K562 (cell line): ENCODE results near the gene TOMM40L. TPM values are rescaled to one million over a fixed set of nuclear protein-coding genes. Genes with fewer than 3 reads are reported as not detected.
A peak's percentile ranks its signal among the peaks of the same experiment; 100 is the strongest.

Experiments used
- ARNT ChIP-seq, 2 experiments: fragments of 450-650 bp; IDR thresholded peaks; 2 replicates each; pipeline ENCODE4 v1.6.1; 2016; ENCODE audit warnings: mild to moderate bottlenecking in 1 of 2
- FOXA1 ChIP-seq: fragments of 450-650 bp; IDR thresholded peaks from 2 replicates; pipeline ENCODE4 v1.6.1; 2016; ENCODE audit warnings: mild to moderate bottlenecking, borderline replicate concordance
- FOXK1 ChIP-seq: sonication (generic); formaldehyde crosslinking; IDR thresholded peaks from 2 replicates; pipeline ENCODE4 v1.8.0; 2022; ENCODE audit warnings: missing genetic modification reagents, mild to moderate bottlenecking, borderline replicate concordance
- GTF2A2 ChIP-seq: IDR thresholded peaks from 2 replicates; pipeline ENCODE4 v1.6.1; 2016; ENCODE audit warnings: mild to moderate bottlenecking, missing genetic modification characterization, missing compliant biosample characterization
- HSF4 ChIP-seq: fragments of 250-450 bp; sonication (Bioruptor Pico); IDR thresholded peaks from 2 replicates; pipeline ENCODE4 v2.1.2; 2022; ENCODE audit warnings: mild to moderate bottlenecking, moderate library complexity, borderline replicate concordance
- ID3 ChIP-seq, 2 experiments: fragments of 250-450 bp in 1 of 2; fragments of 450-650 bp in 1 of 2; sonication (Bioruptor Pico) in 1 of 2; IDR thresholded peaks; 2 replicates each; pipeline versions ENCODE4 v1.6.1 to v1.8.0; 2016 to 2021; ENCODE audit warnings: mild to moderate bottlenecking in 2 of 2, moderate library complexity in 2 of 2, missing compliant biosample characterization in 1 of 2, missing genetic modification characterization in 1 of 2
- KAT2B ChIP-seq: IDR thresholded peaks from one replicate; pipeline ENCODE4 v1.6.1; 2012; ENCODE audit warnings: low read depth, mild to moderate bottlenecking, control low read depth, inconsistent platforms, low read length, moderate library complexity
- MAFF ChIP-seq: IDR thresholded peaks from 2 replicates; pipeline ENCODE4 v1.6.1; 2012; ENCODE audit warnings: low read length, improper control_type of control experiment
- NFIX ChIP-seq: fragments of 250-450 bp; sonication (Bioruptor Pico); IDR thresholded peaks from 2 replicates; pipeline ENCODE4 v1.4.0; 2020; ENCODE audit warnings: low read depth, mild to moderate bottlenecking, moderate library complexity
- NR2C2 ChIP-seq, 2 experiments: fragments of 200-800 bp in 1 of 2; sonication (Bioruptor generic) in 1 of 2; sonication (generic) in 1 of 2; formaldehyde crosslinking in 1 of 2; IDR thresholded peaks; 2 replicates each; pipeline versions ENCODE4 v1.6.1 to v1.8.0; 2016 to 2022; ENCODE audit warnings: mild to moderate bottlenecking in 1 of 2, missing compliant biosample characterization in 1 of 2, missing genetic modification characterization in 1 of 2, missing genetic modification reagents in 1 of 2
- RBM25 ChIP-seq: fragments of 200-400 bp; formaldehyde crosslinking; IDR thresholded peaks from 2 replicates; pipeline ENCODE4 v1.6.1; 2018; ENCODE audit warnings: low read length, low read depth, moderate library complexity; ENCODE audit not compliant: severe bottlenecking
- RNF2 ChIP-seq: sonication (generic); IDR thresholded peaks from 2 replicates; pipeline ENCODE4 v1.6.1; 2016
- SLC30A9 ChIP-seq: fragments of 250-450 bp; sonication (Bioruptor Pico); IDR thresholded peaks from 2 replicates; pipeline ENCODE4 v1.8.0; 2022; ENCODE audit warnings: mild to moderate bottlenecking, moderate library complexity
- SOX6 ChIP-seq: fragments of 450-650 bp; IDR thresholded peaks from 2 replicates; pipeline ENCODE4 v1.6.1; 2014; ENCODE audit warnings: mild to moderate bottlenecking
- TCF7 ChIP-seq: sonication (generic); IDR thresholded peaks from 2 replicates; pipeline ENCODE4 v1.6.1; 2016; ENCODE audit warnings: antibody characterized with exemption, borderline replicate concordance
- VEZF1 ChIP-seq: fragments of 200-800 bp; sonication (Bioruptor generic); IDR thresholded peaks from 2 replicates; pipeline ENCODE4 v1.6.1; 2017; ENCODE audit warnings: missing genetic modification characterization, missing compliant biosample characterization
- ZBTB26 ChIP-seq: fragments of 450-650 bp; formaldehyde crosslinking; IDR thresholded peaks from 2 replicates; pipeline ENCODE4 v1.4.0; 2022; ENCODE audit warnings: missing genetic modification characterization
- ZFP30 ChIP-seq: fragments of 250-450 bp; sonication (Bioruptor Pico); IDR thresholded peaks from 2 replicates; pipeline ENCODE4 v1.8.0; 2022; ENCODE audit warnings: moderate library complexity, mild to moderate bottlenecking, inconsistent platforms, borderline replicate concordance
- ZNF282 ChIP-seq: sonication (generic); formaldehyde crosslinking; IDR thresholded peaks from 2 replicates; pipeline ENCODE4 v1.8.1; 2023; ENCODE audit warnings: missing genetic modification reagents
- polyA plus RNA-seq, 8 experiments: library from polyadenylated mRNA; depleted of rRNA in 4 of 8; stranded (reverse) in 5 of 8; unstranded in 3 of 8; fragments of >200 nt; fragmentation: Nextera tagmentation in 2 of 8; fragmentation: Illumina TruSeq in 1 of 8; extraction: Ambion mirVana in 2 of 8; extraction: Trizol in 1 of 8; gene quantifications; 2 replicates each; pipeline versions ENCODE4 v1.2.1 to v1.2.3, GENCODE V29; 2011 to 2014; ENCODE audit warnings: inconsistent platforms in 1 of 8, missing spikeins in 1 of 8
- total RNA-seq, 7 experiments: library from RNA; depleted of rRNA in 6 of 7; stranded (reverse); fragments of >200 nt in 6 of 7; fragmentation: Illumina TruSeq in 2 of 7; extraction: Trizol in 2 of 7; gene quantifications; 2 replicates each; pipeline versions ENCODE4 v1.2.1 to v1.2.3, GENCODE V29; 2011 to 2021; ENCODE audit warnings: low replicate concordance in 1 of 7
- TF ChIP-seq, protein P1 (sequence below): fragments of 450-650 bp; IDR thresholded peaks from 2 replicates; pipeline ENCODE4 v1.6.1; 2014; ENCODE audit warnings: low read depth, mild to moderate bottlenecking, moderate library complexity, borderline replicate concordance
- TF ChIP-seq, protein P2 (sequence below): fragments of 450-650 bp; IDR thresholded peaks from 2 replicates; pipeline ENCODE4 v1.6.1; 2017; ENCODE audit warnings: antibody characterized with exemption

Gene TOMM40L
- total and polyA plus RNA-seq, 9 of the 15 experiments (the other 6 are each of a cell fraction or from before 2014, with no cell fraction given): 9.6 to 33.6 (median 25.2) TPM

DNA sequence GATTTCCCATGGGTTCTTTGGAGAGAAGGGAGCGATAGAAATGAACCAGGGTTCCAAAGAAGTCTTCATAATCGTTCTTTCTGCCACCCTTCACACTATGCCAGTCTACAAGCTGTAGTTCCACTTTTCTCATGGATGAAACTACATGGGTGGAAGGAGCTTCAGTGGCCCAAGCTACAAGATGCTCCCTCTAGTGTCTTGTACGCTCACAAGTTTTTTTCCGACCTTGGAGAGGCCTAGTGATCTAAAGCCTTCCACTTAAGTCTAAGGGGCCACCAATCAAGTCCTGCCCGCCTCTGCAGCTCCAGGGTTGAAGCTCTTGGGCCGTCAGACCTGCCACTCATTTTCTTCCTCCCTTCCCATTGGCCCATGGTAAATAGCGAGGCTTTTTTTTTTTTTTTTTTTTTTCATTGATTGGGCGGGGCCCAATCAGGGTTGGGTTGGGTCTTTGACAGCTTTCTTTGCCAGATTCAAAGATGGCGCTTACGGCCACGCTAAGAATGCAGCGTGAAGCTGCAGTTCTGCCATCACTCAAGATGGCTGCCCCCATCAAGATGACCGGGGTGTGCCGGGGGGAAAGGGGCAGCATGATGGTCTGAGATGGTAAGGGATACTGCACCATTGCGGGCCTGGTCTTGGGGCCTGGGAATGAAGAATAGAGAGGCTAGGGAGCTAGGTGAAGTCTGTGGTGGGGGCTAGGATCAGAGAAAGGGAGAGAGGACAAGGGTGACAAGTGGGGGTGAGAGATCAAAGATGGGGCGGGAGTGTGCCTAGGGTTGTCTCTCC lies at the start of gene TOMM40L (continued):
- TF ChIP-seq SLC30A9 (CRISPR knock-in tag) (no peak), RNF2 (no peak), HSF4 (CRISPR knock-in tag) (no peak), TCF7 (no peak; the same call in 1 of the 2 replicates), NR2C2 (CRISPR knock-in tag; IDR thresholded peaks at IDR 0.05) (no peak), NR2C2 (tag; IDR thresholded peaks at IDR 0.05) (peak; percentile 84), ID3 (CRISPR knock-in tag; IDR thresholded peaks at IDR 0.05) (no peak), ID3 (tag; IDR thresholded peaks at IDR 0.05) (no peak), SOX6 (no peak), FOXA1 (no peak), RBM25 (peak; percentile 88), VEZF1 (CRISPR knock-in tag) (peak; percentile 81), ZBTB26 (CRISPR knock-in tag) (no peak), NFIX (CRISPR knock-in tag) (no peak), ZNF282 (CRISPR knock-in tag) (no peak), MAFF (no peak), FOXK1 (CRISPR knock-in tag) (no peak), ARNT (IDR thresholded peaks at IDR 0.05) (no peak), GTF2A2 (tag) (no peak), KAT2B (no peak), ZFP30 (CRISPR knock-in tag) (no peak)
- TF ChIP-seq, protein P1, sequence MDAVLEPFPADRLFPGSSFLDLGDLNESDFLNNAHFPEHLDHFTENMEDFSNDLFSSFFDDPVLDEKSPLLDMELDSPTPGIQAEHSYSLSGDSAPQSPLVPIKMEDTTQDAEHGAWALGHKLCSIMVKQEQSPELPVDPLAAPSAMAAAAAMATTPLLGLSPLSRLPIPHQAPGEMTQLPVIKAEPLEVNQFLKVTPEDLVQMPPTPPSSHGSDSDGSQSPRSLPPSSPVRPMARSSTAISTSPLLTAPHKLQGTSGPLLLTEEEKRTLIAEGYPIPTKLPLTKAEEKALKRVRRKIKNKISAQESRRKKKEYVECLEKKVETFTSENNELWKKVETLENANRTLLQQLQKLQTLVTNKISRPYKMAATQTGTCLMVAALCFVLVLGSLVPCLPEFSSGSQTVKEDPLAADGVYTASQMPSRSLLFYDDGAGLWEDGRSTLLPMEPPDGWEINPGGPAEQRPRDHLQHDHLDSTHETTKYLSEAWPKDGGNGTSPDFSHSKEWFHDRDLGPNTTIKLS: no peak
- TF ChIP-seq, protein P2, sequence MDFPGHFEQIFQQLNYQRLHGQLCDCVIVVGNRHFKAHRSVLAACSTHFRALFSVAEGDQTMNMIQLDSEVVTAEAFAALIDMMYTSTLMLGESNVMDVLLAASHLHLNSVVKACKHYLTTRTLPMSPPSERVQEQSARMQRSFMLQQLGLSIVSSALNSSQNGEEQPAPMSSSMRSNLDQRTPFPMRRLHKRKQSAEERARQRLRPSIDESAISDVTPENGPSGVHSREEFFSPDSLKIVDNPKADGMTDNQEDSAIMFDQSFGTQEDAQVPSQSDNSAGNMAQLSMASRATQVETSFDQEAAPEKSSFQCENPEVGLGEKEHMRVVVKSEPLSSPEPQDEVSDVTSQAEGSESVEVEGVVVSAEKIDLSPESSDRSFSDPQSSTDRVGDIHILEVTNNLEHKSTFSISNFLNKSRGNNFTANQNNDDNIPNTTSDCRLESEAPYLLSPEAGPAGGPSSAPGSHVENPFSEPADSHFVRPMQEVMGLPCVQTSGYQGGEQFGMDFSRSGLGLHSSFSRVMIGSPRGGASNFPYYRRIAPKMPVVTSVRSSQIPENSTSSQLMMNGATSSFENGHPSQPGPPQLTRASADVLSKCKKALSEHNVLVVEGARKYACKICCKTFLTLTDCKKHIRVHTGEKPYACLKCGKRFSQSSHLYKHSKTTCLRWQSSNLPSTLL: no peak
